HFF-Myc (cell line): Measurements from ENCODE around the gene ZPBP2.
A peak's percentile ranks its signal among the peaks of the same experiment; 100 is the strongest.

Source experiments
- DNase-seq: peaks from one replicate; pipeline ENCODE4 v3.0.0-alpha.2; 2011; ENCODE audit warnings: low read depth; ENCODE audit errors: extremely low read depth
- H3K4me3 ChIP-seq: replicated peaks from 2 replicates; pipeline ENCODE4 v1.5.1; 2011; ENCODE audit warnings: low read depth, mild to moderate bottlenecking, control low read depth, low read length
- CTCF ChIP-seq: IDR thresholded peaks from 2 replicates; pipeline ENCODE4 v1.5.1; 2012; ENCODE audit warnings: mild to moderate bottlenecking, low read depth, low read length, control low read depth; ENCODE audit errors: missing control alignments

Gene ZPBP2

GRCh38 chr17:39926135-39926587, 58.2 kb downstream of the ZPBP2 start:
- no peak for TF ChIP-seq CTCF
- DNase-seq = no peak
- peak overlapping the region; percentile 81 for H3K4me3 ChIP-seq

GRCh38 chr17:39926588-39927100, 58.6 kb downstream of the ZPBP2 start:
- no peak for TF ChIP-seq CTCF
- H3K4me3 ChIP-seq = peak overlapping the region; percentile 81
- no peak for DNase-seq
